Bone marrow (tissue), 2 donors: ENCODE measurements around the gene OSBP2.

Experiments
- DNase-seq, 2 donors: peaks; one replicate each; lab custom pipeline; 2025; lab: John Stamatoyannopoulos, UW

OSBP2 gene

DNA sequence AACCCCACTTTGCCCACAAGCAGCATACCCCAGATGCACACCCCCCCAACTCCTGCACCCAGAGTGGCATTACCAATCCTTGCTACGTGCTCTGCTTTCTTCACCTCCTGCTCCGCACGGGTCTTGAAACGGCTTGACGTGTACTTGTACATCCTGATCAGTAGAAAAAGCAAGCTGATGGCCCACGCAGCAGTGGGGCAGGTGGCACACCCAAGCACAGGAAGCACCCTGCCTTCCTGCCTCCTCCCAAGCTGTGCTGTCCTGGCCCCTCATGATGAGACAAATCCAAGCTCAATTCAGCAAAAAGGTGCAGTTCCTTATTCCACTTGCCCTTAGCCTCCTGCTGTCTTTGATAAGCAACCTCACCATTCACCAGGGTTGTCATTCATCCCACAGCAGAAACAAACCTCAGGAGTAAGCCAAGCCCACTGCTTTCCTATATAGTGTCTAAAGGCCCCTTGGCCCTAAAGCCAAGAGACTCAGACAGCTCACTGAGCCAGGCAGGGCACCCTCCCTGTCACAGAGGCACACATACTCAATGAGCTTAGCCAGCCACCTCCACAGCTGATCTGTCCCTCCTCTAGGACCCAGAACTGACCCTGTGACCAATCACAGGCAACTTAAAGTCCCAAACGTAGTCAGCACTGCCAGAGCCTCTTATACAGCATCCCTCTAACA lies 246.2 kb downstream of the OSBP2 start:
- DNase-seq, result no peak

DNA sequence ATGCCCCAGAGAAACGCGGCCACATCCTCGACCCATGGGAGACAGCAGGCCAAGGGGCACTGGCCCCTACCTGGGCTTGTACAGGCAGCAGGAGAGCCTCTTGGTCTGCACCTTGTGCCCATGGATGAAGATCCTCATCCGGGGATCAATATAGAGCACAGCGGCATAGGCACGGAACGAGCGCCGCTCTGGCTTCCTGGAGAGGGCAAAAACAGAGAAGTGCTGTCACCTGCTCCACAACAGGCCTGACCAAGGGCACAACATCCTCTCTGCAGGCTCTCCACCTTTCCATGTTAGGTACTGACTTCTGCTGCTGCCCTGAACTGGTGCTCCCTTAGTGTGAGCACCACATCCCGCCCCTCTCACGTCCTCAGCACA lies 246.7 kb downstream of the OSBP2 start:
- DNase-seq, result no peak

DNA sequence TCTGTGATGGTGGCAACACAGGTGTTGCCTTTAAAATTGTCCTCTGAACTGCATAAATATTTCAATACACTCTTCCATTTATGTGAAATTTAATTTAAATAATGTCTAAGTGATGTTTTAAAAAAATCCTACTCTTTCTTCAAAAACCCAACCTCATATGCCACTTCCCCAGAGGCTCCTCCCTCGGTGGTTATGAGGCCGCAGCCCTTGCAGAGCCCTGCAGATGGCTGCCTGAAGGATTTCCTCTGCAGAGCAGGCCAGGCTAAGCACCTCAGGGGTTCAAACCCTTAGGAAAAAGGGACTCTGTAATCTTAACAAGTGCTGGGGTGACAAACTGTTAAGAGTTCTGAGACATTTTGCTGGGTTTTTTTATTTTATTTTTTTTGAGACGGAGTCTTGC lies 248.7 kb downstream of the OSBP2 start:
- DNase-seq, result no peak

DNA sequence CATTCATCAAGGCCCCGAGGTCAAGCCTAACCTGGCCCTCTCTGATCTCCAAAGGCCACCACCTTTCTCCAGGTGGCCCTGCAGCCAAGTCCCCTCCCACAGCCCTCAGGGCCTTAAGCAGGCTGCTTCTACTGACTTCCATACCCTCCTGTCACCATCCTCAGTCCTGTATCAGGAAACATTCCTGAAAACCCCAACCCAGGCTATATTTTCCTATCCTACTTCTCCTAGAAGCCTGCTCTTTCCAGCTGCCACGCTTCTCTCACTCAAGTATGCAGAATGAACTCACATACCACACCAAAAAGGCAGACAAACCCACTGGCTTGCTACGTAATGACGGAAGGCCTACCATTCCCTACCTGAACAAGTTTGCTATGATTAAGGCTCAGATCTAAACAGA lies 250.3 kb downstream of the OSBP2 start:
- no peak for DNase-seq

DNA sequence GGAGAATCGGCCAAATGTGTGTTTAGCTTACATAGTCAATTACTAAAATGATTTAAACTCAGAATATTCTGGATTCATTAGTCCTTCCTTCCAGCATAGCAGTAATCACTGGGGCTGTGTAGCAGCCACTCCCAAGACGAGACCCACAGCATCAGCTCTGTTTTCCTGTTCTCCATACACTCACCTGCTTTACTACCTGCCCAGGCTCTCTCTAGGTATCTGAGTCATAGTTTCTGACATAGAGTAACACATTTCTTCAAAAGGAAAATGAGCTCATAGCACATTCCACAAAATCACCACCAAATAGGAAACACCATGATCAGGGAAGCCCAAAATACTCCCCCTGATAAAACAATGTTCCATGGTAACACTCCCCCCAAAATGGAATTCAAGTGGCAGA lies 251.0 kb downstream of the OSBP2 start:
- DNase-seq, result no peak

DNA sequence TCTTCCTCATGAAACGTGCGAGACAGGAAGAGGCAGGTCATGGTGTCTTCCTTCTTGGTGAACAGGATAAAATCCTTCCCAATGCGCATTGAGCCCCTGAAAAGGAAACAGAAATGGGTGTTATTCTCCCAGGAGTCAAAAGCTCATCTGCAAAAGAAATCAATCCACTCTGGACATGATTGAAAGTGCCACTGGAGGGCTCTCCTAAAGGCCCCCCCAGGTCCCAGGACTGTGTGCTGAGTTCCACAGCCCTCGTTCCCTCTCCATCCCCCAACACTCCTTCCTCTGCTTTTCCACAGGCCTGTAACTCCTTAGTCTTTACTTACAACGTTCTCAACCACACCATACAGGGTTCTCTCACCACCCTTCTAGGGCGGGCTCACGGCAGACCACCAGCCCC lies 251.7 kb downstream of the OSBP2 start:
- no peak for DNase-seq

DNA sequence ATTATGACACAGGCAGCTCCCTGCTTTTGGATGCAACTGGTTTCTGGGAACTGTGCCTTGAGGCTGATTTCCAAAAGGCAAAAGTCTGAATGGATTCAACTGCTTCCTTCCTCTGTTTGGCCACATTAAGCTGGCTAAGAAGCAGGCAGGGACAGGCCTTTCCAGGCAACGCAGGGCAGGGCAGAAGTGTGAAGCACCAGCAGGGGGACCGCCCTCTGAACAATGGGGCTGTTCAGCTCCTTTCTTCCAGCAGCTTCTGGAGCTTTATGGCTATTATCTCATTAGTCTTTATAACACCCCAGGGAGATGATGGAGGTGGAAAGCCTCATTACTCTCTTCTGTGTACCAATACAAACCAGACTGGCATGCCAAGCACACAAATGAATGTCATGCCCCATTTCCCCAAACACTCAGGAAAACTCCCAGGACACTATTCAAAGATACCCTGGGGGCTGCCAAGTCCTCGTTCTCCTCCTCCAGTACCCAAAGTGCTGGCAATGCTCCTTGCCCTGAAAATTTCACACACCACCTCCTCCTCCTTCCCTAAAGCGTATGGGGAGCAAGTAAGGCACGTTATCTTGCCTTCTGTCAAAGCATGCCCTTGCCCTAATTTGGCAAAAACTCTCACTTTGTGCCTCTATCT lies 252.6 kb downstream of the OSBP2 start:
- DNase-seq, result no peak

DNA sequence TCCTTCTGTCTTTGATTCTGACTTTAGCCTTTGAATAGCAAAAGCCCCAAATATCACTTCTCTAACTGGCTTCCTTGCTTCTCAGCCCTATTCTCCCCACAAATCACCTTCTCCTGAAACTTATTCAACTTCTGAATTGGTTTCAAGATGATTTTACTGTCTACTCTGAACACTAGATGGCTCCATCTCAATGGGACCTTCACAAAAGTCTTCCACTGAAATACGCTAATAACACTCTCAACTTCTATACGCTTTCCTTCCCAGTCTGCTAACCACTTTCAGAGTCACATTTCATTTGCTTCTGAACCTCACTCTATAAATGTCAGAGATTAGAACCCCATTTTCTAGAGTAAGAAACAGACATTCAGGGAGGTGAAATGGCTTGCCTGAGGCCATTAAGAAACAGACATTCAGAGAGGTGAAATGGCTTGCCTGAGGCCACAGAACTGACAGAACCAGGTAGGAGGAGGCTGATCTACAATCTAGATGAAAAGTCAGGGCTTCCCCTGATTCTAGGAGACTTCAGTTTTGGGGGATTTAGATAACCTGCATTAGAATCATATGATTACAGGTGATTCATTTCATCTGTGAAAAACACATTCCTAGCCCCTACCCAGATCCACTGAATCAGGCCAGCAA lies 253.3 kb downstream of the OSBP2 start:
- no peak for DNase-seq

DNA sequence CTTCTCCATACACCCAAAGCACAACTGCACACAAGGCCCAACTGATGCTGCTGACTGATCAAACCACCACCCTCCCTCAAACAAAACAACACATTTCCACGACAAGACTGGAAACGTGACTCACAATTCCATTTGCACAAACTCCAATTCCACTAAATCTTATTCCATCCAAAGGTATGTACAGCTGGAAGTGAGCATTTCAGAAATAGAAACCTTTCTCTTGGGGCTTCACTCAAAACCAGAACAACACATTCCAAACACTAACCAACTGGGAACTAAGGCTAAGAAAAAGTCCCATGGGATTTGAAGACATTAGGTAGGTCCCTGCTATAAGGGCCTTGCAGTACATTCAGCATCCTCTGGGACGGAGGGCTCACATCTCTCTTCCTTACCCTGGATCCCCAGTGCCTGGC lies 254.3 kb downstream of the OSBP2 start:
- DNase-seq, result no peak

DNA sequence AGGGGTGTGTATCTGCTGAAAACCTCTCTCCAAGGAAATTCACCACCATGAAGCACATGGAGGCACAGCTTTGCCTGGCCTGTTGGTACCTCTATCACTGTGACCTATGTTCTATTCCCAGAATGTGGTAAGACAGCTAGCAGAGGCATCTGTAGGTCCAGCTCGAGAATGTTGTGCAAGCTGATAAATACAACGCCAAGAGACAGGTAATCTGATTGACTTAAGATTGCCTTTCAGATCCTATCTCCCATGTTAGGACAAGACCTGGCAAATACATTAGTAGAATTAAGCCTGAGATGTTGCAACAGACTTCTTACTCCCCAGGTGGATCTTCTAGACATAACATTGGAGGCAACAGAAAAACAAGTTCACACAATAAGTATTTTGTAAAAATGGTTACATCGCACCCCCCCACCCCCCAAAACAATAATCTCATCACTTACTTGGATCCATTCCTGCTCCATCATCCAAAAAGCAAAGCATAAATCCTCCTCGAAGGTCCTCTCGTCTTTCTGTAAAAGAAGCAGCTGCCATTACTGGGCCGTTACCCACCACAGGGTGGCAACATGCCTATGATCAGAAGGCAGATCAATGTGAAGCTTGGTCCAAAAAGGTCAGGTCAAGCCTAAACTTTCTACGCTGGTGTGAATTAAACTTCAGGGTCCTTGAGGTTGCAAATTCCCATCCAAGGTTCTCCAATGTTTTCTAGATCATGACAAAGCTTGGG lies 255.4 kb downstream of the OSBP2 start:
- DNase-seq, result no peak

DNA sequence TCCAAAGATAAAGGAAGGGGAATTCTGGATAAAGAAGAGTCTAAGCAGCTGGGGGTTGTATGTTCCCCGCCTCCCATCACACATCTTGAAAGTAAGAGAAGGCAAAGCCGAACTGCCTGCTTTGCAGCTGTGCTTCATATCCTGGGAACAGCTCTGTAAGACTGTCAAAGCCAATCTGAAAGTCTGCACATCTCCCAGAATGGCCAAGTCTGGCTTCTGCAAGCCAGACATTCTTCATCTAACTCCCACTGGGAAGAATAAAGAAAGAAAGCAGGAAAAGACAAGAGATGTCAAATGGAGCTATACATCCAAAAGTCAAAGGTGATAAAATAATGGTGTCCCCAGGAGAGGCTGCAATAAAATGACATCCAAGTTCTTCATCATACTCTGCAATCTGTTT lies 258.5 kb downstream of the OSBP2 start:
- DNase-seq, result no peak

DNA sequence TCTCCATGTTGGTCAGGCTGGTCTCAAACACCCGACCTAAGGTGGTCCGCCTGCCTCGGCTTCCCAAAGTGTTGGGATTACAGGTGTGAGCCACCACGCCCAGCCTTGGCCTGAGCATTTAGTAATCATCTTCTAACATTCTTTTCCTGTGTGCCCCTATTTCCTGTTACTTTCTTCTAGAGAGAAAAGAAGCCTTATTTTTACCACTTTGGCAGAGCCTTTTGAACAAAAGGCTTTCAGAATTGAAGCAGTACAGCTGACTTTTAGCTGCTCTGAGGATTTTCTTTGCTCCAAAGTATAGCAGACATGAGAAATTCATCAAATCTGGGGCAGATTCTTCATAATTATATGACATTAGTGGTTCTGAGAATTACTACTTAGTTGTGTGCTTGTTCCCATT lies 260.5 kb downstream of the OSBP2 start:
- no peak for DNase-seq
